HG02970 (cell line): ENCODE measurements around the gene IRX6.

Source experiments
- ATAC-seq: cut with Tn5 transposase; IDR thresholded peaks from one replicate; pipeline ENCODE4 v1.9.1; 2021; ENCODE audit warnings: mild to moderate bottlenecking, moderate library complexity, moderate number of reproducible peaks; ENCODE audit not compliant: unreplicated experiment, low FRiP score

IRX6 gene

DNA sequence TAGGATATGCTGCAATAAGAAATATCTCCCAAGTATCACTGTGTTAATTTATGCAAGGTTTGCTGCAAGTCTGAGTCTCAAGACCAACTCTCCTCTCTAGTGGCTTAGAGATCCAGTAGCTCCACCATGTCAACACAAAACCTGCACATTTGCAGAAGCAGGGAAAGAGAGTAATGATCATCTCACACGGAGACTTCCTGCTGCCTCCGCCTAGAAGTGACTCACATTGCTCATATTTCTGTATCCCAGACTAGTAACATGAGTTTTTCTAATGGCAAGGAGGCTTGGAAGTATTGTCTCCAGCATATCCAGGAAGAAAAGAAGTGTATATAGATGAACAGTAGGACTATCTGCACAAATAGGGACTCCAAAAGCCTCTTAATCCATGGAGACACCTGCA, 15.0 kb upstream of the IRX6 start:
- no peak for ATAC-seq

GRCh38 chr16:55322327-55322726, 1.7 kb upstream of the IRX6 start:
- ATAC-seq, result no peak

DNA sequence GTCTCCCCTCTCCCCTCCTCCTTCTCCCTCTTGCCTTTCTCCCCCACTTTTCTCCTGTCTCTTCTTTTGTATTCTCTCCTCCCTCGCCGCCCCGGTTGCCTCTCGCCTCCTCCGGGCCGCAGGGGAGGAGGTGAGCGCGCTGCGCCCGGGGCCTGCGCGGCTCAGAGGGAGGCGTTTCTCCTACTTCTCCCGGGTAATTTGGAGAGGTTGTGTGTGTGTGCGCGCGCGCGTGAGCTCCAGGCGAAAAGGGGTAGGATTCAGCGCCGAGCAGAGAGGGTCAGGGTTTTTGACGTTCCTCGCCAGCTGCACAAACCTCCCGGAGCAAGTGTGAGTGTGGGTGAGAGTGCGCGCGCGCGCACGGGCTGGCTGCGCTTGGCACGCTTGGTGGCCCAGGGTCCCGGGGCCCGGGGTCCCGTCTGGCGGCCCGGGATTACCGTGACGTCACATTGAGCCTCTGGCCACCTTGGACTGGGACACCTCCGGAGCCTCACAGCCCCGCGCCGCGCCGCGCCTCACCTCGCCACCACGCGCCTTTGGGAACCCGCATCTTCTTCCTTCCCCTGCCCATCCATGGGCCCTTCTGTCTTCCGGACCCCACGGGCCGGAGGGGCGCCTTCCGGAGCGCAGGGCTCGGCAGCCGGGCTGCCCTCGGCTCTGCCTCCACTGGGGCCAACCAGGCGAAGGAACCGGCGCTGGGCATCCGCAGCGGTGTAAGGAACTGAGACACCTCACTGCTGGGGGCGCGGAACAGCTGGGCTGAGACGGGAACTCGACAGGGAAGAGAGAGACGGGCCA, 479 bp downstream of the IRX6 start:
- ATAC-seq, result no peak

DNA sequence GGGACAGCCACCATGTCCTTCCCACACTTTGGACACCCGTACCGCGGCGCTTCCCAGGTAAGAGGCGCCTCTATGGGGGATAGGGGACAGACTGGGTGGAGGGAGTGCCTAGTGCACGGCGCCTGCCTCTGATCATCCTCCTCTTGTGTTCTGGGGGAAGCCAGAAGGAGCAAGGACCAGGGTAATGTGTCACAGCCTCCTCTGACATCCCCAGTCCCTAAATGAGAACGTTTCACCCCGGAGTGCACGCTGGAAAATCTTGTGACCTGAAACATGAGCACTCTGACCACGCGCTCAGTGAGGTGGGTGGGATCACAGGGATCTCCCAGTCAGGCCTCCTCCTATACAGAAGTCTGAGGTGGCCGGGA, 1.1 kb downstream of the IRX6 start:
- ATAC-seq, result no peak

GRCh38 chr16:55325458-55326109, 1.6 kb downstream of the IRX6 start:
- ATAC-seq, result no peak

DNA sequence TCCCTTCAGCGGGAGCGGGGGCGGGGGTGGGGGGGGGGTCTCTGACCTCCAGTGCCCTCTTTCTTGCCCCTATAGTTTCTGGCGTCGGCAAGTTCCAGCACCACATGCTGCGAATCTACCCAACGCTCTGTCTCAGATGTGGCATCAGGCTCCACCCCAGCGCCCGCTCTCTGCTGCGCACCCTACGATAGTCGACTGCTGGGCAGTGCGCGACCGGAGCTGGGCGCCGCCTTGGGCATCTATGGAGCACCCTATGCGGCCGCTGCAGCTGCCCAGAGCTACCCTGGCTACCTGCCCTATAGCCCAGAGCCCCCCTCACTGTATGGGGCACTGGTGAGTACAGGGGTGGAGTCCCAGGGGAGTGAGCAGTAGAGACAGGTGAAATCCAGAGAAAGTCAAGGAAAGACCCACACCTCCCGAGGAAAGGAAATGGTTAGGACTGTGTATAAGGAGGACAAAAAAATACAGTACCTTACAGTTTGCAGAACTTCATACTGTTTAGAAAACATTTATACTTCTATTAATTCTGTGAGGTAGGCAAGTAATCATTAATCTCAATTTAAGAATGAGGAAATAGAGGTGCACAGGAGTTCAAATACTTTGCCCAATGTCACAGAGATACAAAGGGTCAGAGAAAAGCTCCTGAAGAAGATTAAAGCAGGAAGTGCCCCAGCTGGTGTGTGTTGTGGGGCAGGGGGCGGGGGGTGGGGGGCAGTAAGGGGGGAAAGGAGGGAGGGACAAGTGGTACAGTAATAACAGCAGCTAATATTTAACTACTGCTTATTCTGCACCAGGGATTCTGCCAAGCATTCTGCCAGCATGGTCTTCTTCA, 2.5 kb downstream of the IRX6 start:
- no peak for ATAC-seq

GRCh38 chr16:55328611-55329569, 4.9 kb downstream of the IRX6 start:
- no peak for ATAC-seq

DNA sequence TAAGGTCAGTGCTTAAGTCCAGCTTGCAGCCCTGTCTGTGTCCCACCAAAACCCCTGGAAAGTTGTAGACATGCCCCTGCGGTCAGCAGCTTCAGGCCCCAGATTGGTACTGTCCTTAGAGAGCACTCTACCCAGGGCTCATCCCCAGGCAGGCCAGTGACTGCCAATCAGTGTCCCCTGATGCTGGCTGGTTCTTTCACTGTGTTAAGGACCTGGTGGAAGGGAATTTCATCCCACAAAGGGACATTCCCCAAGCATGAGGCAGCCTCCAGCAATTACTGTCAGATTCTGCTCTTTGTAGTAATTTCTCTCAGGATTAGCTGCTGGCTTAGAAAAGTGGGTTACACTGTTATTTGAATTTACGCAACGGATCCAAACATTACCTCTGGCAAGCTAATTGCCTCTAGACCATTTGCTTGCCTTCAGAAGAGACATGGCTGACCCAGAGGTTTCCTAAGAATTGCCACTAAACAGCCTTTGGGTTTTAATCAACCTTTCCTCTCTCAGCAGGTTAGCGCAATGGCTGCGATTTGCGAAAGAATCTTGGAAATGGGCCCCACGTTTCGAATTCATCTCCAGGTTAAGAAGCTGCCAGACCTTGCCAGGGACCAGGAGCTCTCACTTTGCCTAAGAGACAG, 5.9 kb downstream of the IRX6 start:
- no peak for ATAC-seq

- no peak for ATAC-seq
Measured at GRCh38 chr16:55330781-55331647, 7.0 kb downstream of the IRX6 start.

DNA sequence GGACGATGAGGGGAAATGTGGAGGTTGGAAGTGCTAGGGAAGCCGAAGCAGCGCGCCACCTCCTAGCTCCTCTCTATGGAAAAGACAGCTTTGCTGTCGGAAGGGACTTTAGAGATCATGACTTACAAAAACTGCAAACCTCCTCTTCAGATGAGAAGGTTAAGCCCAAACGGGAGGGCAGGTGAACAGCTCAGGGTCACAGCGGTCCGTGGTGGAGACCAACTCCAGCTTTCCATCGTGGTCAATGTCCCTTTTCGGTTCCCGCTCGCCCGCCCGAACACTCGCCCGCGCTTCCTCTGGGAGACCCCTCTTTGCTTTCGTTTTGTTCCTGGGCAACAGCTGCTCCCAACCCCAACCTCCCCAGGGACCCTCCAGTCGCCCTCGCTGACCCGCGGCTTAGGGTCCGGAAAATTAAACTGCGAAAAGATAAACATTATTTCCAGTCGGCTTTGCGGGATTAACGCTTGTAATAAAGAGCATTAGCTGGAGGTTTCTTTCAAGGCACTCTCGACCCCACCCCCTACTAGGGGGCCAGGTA, 7.7 kb downstream of the IRX6 start:
- no peak for ATAC-seq

DNA sequence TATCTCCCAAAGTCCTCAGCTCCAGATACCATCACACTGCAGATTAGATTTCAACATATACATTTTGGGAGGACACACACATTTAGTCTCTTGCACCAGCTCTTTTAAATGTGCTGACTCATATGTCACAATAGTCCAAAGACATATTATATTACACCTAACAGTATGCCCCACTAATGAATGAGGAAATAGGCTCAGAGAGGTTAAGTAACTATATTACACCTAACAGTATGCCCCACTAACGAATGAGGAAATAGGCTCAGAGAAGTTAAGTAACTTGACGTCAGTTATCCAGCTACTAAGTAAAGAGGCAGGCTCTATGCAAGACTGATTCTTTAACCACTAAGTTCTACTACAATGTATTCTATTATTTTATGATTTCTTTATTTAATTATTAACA, 9.7 kb downstream of the IRX6 start:
- no peak for ATAC-seq

GRCh38 chr16:55338646-55339045, 14.6 kb downstream of the IRX6 start:
- no peak for ATAC-seq

GRCh38 chr16:55340445-55340844, 16.4 kb downstream of the IRX6 start:
- ATAC-seq, result no peak

- ATAC-seq, result no peak
Measured at GRCh38 chr16:55341681-55342080, 17.7 kb downstream of the IRX6 start.

DNA sequence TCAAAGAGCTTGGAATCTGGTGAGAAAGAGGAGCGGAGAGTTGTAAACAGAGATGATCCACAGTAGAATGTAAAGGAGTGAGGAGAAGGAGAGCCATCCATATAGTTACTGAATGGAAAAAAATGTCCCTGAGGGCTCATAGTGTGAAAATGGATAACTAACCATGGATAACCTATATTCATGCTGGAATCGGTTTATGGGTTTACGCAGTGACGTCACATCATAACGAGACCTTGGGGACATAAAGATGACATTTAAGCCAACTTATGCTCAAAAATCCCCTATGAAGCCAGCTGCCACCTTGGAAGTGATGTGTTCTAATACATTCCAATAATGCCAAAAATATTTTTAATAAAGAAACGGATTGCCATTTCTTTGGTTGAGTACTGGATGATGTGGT, 22.5 kb downstream of the IRX6 start:
- no peak for ATAC-seq

DNA sequence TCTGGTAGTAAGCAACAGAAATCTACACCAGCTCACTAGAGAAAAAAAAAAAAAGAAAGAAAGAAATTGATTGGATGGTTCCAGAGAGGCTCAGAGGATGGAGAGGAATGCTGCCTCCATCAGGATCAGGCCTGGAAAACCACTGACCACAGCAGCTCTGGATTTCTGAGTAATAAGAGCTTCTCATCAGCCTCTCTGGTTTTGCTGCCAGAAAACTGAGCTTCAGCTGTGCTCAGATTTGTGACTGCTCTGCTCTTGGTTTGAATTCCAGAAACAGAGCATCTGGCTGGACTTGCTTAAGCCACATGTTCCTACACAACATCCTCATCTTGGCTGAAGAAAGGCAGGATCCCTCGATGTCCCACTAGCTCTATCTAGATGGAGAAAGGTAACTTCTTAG, 25.9 kb downstream of the IRX6 start:
- ATAC-seq, result no peak

- ATAC-seq, result no peak
Measured at GRCh38 chr16:55350984-55351383, 27.0 kb downstream of the IRX6 start.

DNA sequence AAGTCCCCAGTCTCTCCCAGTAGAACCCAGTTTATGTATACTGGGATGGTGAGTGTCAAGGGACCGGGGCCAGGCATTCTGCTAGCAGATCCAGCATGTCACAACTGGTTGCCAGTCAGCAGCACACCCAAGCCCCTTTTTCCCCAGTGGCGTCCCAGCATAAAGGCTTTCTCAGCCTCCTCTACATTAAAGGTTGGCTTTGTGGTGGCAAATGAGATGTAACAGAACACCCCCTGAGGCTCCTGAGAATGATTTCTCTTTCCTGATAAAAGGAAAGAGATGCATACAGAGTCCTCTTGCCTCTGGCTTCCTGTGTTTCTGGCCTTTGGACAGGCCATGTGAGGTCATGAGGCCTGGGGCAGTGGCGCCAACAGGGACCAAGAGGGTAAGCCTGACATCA, 27.9 kb downstream of the IRX6 start:
- ATAC-seq, result no peak

DNA sequence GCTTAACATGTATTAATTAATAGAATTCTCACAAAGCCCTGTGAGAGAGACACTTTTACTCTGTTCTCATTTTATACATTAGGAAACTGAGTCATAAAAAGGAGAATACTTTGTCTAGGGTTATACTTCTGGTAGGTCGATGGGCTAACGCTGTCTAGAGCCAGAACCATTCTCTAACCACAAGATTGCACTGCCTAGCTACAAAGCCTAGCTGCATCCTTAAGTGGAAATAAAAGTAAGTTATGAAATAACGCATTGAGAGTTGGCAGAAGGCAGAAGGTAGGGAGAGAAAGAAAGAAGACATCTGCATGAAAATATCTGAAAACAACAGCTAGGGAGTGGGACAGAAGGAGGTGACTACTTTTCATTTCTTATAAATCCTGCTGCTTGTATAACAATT, 33.2 kb downstream of the IRX6 start:
- no peak for ATAC-seq
